HPDE6-E6E7 (cell line): ENCODE results near the gene AXIN1.
"Not testable (repeated sequence)": the region's sequence is repeated elsewhere in the genome, so short reads cannot be mapped to it uniquely, and the experiment has no call there.

ENCODE experiments used
- DNase-seq: peaks from one replicate; pipeline ENCODE4 v3.0.0; 2011; ENCODE audit warnings: missing footprints; ENCODE audit errors: extremely low spot score

The AXIN1 gene

GRCh38 chr16:268141-269053, 84.1 kb downstream of the AXIN1 start:
- DNase-seq = no peak

- DNase-seq = not testable (repeated sequence)
These were observed 85.0 kb downstream of the AXIN1 start for GRCh38 chr16:267562-267961.

- DNase-seq = no peak
These were observed 86.0 kb downstream of the AXIN1 start for GRCh38 chr16:266258-267164.

GRCh38 chr16:265711-266110, 86.8 kb downstream of the AXIN1 start:
- no peak for DNase-seq

GRCh38 chr16:265002-265529, 87.5 kb downstream of the AXIN1 start:
- no peak for DNase-seq

GRCh38 chr16:264440-264951, 88.0 kb downstream of the AXIN1 start:
- DNase-seq = no peak

- no peak for DNase-seq
These were observed 88.6 kb downstream of the AXIN1 start for GRCh38 chr16:263944-264343.

GRCh38 chr16:263182-263774, 89.2 kb downstream of the AXIN1 start:
- DNase-seq = no peak

- DNase-seq = no peak
These were observed 90.3 kb downstream of the AXIN1 start for GRCh38 chr16:262121-262745.

GRCh38 chr16:261031-261691, 91.4 kb downstream of the AXIN1 start:
- no peak for DNase-seq

- DNase-seq = no peak
These were observed 92.2 kb downstream of the AXIN1 start for GRCh38 chr16:260326-260725.

GRCh38 chr16:259814-260253, 92.7 kb downstream of the AXIN1 start:
- no peak for DNase-seq

- no peak for DNase-seq
These were observed 93.3 kb downstream of the AXIN1 start for GRCh38 chr16:259226-259625.

GRCh38 chr16:258091-258490, 94.4 kb downstream of the AXIN1 start:
- not testable (repeated sequence) for DNase-seq

- DNase-seq = no peak
These were observed 97.3 kb downstream of the AXIN1 start for GRCh38 chr16:255183-255582.

GRCh38 chr16:254461-254860, 98.1 kb downstream of the AXIN1 start:
- no peak for DNase-seq

- no peak for DNase-seq
These were observed 98.7 kb downstream of the AXIN1 start for GRCh38 chr16:253833-254232.

- no peak for DNase-seq
These were observed 99.9 kb downstream of the AXIN1 start for GRCh38 chr16:252366-253337.

GRCh38 chr16:249431-249830, 103.1 kb downstream of the AXIN1 start:
- DNase-seq = no peak
